ENCODE measurements around the gene CNR2. TPM values are rescaled to one million over a fixed set of nuclear protein-coding genes. Genes with fewer than 3 reads are reported as not detected.
A peak's percentile ranks its signal among the peaks of the same experiment; 100 is the strongest.

CNR2 gene
- total RNA-seq, 1 donor from 2014 or later: not detected

DNA sequence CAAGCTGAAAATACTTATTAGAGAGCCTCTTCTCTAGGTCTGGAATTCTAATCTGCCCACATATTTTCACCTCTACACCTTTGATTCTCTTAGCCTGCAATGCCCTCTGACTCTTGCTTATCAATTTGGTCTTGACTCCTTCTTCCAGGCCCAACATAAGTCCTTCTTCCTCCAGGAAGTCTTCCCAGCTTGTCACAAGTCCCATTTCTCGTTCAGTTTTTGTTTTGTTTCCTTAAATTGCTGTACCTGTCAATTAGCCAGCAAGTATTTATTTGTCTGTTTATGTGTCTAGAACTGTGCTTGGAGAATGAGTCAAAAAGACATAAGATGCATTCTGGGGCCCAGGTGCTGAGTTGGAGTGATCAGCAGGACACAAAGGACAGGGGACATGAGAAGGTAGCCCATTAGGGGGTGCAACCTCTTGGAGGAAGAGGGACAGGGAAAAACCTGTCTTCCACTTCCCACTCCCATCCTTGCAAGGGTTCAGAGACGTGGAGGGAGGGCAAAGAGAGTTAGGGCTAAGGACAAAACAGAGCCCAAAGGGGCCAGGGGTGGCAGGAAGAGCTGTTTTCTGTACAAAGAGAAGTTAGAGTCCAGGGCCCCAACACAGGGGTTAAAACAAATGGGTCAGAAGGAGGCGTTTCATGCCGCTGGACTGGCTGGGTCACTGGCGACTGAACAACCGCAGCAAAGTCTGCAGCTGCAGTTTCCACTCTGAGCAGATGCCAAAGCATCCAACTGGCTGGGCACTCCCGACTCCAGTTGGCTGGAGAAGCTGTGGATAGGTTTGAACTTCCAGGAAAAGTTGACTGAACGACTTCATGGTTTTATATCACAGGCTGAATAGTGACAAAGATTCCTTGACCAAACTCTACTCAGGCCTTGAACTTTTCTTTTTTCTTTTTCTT, 10.7 kb upstream of the CNR2 start:
- no peaks in the 10 kb centered on the region for H3K9me3 Mint-ChIP-seq
- H3K27ac Mint-ChIP-seq: peak overlapping the region; percentile 25
- H3K4me1 Mint-ChIP-seq: peaks cover 23% of the 10 kb centered on the region
- TF ChIP-seq, protein P1, sequence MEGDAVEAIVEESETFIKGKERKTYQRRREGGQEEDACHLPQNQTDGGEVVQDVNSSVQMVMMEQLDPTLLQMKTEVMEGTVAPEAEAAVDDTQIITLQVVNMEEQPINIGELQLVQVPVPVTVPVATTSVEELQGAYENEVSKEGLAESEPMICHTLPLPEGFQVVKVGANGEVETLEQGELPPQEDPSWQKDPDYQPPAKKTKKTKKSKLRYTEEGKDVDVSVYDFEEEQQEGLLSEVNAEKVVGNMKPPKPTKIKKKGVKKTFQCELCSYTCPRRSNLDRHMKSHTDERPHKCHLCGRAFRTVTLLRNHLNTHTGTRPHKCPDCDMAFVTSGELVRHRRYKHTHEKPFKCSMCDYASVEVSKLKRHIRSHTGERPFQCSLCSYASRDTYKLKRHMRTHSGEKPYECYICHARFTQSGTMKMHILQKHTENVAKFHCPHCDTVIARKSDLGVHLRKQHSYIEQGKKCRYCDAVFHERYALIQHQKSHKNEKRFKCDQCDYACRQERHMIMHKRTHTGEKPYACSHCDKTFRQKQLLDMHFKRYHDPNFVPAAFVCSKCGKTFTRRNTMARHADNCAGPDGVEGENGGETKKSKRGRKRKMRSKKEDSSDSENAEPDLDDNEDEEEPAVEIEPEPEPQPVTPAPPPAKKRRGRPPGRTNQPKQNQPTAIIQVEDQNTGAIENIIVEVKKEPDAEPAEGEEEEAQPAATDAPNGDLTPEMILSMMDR (IDR thresholded peaks at IDR 0.05; ENCODE audit: unreplicated experiment): no peak
- no peaks in the 10 kb centered on the region for H3K27me3 Mint-ChIP-seq (ENCODE audit: low read depth)
- H3K36me3 Mint-ChIP-seq: no peaks in the 10 kb centered on the region
- H3K4me3 Mint-ChIP-seq: no peak overlapping the region
- DNase-seq (ENCODE audit: low spot score in 2 of 2, unreplicated experiment in 2 of 2): no peak

DNA sequence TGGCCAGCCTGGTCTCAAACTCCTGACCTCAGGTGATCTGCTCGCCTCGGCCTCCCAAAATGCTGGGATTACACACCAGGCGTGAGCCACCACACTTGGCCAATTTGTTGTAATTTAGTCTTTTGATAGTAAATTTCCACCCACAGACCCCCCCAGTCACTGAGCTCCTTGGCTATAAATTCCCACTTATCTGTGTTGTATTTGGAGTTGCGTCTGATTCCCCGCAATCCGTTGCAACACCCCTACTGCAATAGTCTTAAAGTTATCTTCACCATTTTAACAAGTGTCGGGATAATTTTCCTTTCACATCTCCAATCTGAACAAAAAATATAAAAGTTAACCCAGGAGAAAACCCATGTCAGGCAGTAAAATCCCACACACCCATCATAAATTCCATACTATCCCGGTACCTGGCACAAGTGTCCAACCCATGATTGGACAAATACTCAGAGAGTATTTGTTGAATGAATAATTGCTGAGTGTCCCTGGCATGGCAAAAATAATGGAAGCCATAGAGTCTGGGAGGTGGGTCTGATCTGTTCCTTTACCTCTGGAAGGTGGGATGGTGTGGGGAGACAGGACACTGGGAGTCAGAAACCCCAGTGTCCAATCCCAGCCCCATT, 9.3 kb upstream of the CNR2 start:
- Mint-ChIP-seq H3K4me1 (peaks cover 23% of the 10 kb centered on the region), H3K36me3 (no peaks in the 10 kb centered on the region), H3K9me3 (no peaks in the 10 kb centered on the region), H3K4me3 (no peak overlapping the region), H3K27ac (peak overlapping the region; percentile 85), H3K27me3 (ENCODE audit: low read depth) (no peaks in the 10 kb centered on the region)
- TF ChIP-seq, protein P1 (IDR thresholded peaks at IDR 0.05; ENCODE audit: unreplicated experiment): no peak
- no peak for DNase-seq (ENCODE audit: low spot score in 2 of 2, unreplicated experiment in 2 of 2)

DNA sequence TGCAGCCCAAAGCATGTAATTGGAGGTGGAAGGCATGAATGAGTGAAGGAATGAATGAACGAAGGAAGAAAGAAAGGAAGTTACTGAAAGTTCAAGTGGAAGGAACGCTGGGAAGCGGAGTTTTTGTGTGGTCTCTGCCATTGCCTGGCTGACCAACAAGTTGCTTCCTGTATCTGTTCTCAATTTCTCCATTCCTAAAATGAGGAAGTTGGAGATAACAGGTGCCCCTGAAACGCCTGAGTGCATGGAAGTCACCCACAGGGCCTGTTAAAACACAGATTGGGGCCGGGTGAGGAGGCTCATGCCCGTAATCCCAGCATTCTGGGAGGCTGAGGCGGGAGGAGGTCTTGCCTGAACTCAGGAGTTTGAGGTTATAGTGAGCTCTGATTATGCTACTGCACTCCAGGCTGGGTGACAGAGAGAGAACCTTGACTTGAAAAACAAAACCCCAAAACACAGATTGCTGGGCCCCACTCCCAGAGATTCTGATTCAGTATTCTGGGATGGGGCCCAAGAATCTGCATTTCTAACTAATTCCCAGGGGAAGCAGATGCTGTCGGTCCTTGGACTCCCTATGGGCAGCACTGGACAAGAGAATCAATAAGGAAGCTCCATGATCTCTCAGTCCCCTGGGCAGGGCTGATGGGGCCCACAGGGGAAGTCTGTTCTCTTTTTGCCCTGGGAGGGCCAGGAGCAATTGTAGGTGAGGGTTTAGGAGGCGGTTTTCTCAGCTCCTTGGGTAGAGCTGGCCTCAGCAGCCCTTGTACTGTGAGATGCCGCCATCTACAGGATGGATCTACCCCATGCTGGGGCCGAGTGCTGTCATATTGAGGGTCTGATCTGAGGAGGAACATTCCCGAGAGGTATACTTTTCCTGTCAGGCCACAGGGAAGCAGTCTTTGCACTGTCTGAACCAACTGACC, 3.3 kb upstream of the CNR2 start:
- Mint-ChIP-seq H3K4me1 (peaks cover 17% of the 10 kb centered on the region), H3K27me3 (ENCODE audit: low read depth) (no peaks in the 10 kb centered on the region), H3K4me3 (no peak overlapping the region), H3K36me3 (no peaks in the 10 kb centered on the region), H3K27ac (peak overlapping the region; percentile 88), H3K9me3 (no peaks in the 10 kb centered on the region)
- TF ChIP-seq, protein P1 (IDR thresholded peaks at IDR 0.05; ENCODE audit: unreplicated experiment): peak; percentile 30
- peak; percentile 32 to 73 for DNase-seq (ENCODE audit: low spot score in 2 of 2, unreplicated experiment in 2 of 2)

DNA sequence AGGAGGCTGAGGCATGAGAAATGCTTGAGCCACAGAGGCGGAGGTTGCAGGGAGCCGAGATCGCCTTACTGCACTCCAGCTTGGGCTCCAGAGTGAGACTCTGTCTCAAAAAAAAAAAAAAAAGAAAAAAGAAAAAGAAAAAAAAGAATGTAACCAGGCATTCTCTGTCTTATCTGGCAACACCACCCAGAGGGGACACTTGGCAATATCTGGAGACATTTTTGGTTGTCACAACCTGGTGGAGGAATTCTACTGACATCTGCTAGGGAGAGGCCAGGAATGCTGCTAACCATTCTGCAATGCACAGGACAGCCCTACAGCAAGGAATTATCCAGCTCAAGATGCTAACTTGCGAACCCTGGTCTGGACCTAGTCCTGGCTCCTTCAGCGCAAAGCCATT, 2.3 kb upstream of the CNR2 start:
- TF ChIP-seq, protein P1 (IDR thresholded peaks at IDR 0.05; ENCODE audit: unreplicated experiment): no peak
- Mint-ChIP-seq H3K4me1 (peaks cover 11% of the 10 kb centered on the region), H3K27ac (no peak overlapping the region), H3K27me3 (ENCODE audit: low read depth) (no peaks in the 10 kb centered on the region), H3K4me3 (no peak overlapping the region), H3K36me3 (no peaks in the 10 kb centered on the region), H3K9me3 (no peaks in the 10 kb centered on the region)
- DNase-seq (ENCODE audit: low spot score in 2 of 2, unreplicated experiment in 2 of 2): no peak

DNA sequence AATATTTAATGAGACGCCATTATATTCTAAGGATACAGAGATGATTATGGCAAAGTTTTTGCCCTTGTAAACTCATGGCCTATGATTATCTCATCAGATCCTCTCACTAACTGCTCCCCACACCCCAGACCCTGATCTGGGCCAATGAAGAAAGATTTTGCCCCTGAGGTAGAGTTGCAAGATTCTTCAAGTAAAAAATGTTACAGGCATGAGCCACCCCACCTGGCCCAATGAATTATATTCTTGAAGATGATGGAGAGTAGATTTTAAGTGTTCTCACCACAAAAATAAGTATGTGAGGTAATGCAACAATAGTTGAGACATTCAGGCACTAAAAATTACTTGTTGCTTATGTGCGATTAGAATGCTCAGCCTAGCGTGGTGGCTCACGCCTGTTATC, 1.8 kb upstream of the CNR2 start:
- Mint-ChIP-seq H3K4me3 (no peak overlapping the region), H3K4me1 (peaks cover 6% of the 10 kb centered on the region), H3K36me3 (no peaks in the 10 kb centered on the region), H3K27ac (no peak overlapping the region), H3K27me3 (ENCODE audit: low read depth) (no peaks in the 10 kb centered on the region), H3K9me3 (no peaks in the 10 kb centered on the region)
- no peak for DNase-seq (ENCODE audit: low spot score in 2 of 2, unreplicated experiment in 2 of 2)
- TF ChIP-seq, protein P1 (IDR thresholded peaks at IDR 0.05; ENCODE audit: unreplicated experiment): no peak
